HUES64 (cell line): ENCODE measurements around the gene OR2AT4.

Source experiments
- H3K27ac ChIP-seq: 2 replicates; pipeline ENCODE4 v1.7.0; 2013; ENCODE audit warnings: low read depth, low read length, inconsistent platforms
- H3K27me3 ChIP-seq: 2 replicates; pipeline ENCODE4 v1.6.1; 2013; ENCODE audit warnings: mild to moderate bottlenecking, low read length; ENCODE audit not compliant: insufficient read depth
- H3K36me3 ChIP-seq: 2 replicates; pipeline ENCODE4 v1.6.1; 2013; ENCODE audit warnings: mild to moderate bottlenecking, low read length; ENCODE audit not compliant: insufficient read depth
- H3K4me1 ChIP-seq: 2 replicates; pipeline ENCODE4 v1.6.1; 2013; ENCODE audit warnings: mild to moderate bottlenecking, low read length, moderate library complexity; ENCODE audit not compliant: insufficient read depth
- H3K4me3 ChIP-seq: 2 replicates; pipeline ENCODE4 v1.5.1; 2013; ENCODE audit warnings: mild to moderate bottlenecking, low read length, moderate library complexity
- H3K9ac ChIP-seq: 2 replicates; pipeline ENCODE4 v1.6.1; 2013; ENCODE audit warnings: mild to moderate bottlenecking, low read depth, low read length
- H3K9me3 ChIP-seq: 2 replicates; pipeline ENCODE4 v1.6.1; 2013; ENCODE audit warnings: low read depth, low read length; ENCODE audit not compliant: insufficient read depth
- WGBS: fragments of 150-250, 120-280 bp; methylation state at CpG from one replicate; pipeline ENCODE4 v1.1.7; 2013; ENCODE audit warnings: missing lambda C conversion rate; 5-methylcytosine and 5-hydroxymethylcytosine counted together

Gene OR2AT4

GRCh38 chr11:75082601-75083216 is 14.0 kb downstream of the OR2AT4 start:
- Histone ChIP-seq H3K27ac (no peak overlapping the region), H3K9me3 (no peaks in the 10 kb centered on the region), H3K27me3 (no peaks in the 10 kb centered on the region), H3K9ac (no peak overlapping the region), H3K36me3 (no peaks in the 10 kb centered on the region), H3K4me1 (no peaks in the 10 kb centered on the region), H3K4me3 (no peak overlapping the region)
- WGBS = 78% methylated on average over 8 of the region's 8 CpGs

DNA sequence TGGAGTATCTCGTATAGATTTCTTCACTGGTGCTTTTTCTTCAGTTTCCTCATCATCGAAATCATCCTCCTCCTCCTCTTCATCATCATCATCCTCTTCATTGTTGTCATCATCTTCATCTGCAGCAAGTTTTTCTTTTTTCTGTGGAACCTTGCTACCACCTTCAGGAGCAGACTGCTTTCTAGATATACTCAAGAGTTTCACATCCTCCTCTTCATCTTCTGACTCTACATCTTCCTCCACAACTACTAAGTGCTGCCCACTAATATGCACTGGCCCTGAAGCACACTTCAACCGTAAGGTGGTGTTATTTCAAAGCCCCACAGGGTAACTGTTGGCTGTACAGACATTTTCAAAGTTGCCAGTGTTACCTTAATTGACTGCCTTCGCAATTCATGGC is 17.1 kb downstream of the OR2AT4 start:
- no peak overlapping the region for H3K27ac ChIP-seq
- H3K4me1 ChIP-seq = no peaks in the 10 kb centered on the region
- no peak overlapping the region for H3K9ac ChIP-seq
- no peaks in the 10 kb centered on the region for H3K36me3 ChIP-seq
- 88% methylated on average over 4 of the region's 4 CpGs for WGBS
- no peaks in the 10 kb centered on the region for H3K27me3 ChIP-seq
- H3K9me3 ChIP-seq = no peaks in the 10 kb centered on the region
- no peak overlapping the region for H3K4me3 ChIP-seq

DNA sequence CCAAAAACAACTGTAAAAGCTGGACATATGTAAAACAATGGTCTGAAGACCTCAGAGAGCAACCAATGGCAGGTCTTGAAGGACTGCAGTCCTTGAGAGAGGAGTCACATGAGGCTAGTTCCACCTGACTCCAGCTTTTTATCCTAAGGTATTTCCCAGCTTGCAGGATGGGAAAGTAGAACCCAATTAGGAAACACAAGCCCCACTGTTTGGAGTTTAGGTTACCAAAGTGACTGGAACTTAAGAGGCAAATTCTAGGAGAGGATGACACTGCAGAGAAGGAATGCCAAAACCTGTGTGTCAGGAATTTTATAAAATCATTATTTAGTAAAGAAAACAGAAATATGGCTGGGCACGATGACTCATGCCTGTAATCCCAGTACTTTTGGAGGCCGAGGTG is 18.4 kb downstream of the OR2AT4 start:
- WGBS = 92% methylated on average over 2 of the region's 2 CpGs
- H3K4me1 ChIP-seq = no peaks in the 10 kb centered on the region
- H3K27me3 ChIP-seq = no peaks in the 10 kb centered on the region
- no peaks in the 10 kb centered on the region for H3K36me3 ChIP-seq
- H3K4me3 ChIP-seq = no peak overlapping the region
- no peak overlapping the region for H3K9ac ChIP-seq
- no peak overlapping the region for H3K27ac ChIP-seq
- no peaks in the 10 kb centered on the region for H3K9me3 ChIP-seq

- H3K36me3 ChIP-seq = no peaks in the 10 kb centered on the region
- H3K9ac ChIP-seq = no peak overlapping the region
- no peak overlapping the region for H3K27ac ChIP-seq
- no peaks in the 10 kb centered on the region for H3K27me3 ChIP-seq
- 93% methylated on average over 4 of the region's 7 CpGs for WGBS
- H3K9me3 ChIP-seq = no peaks in the 10 kb centered on the region
- no peak overlapping the region for H3K4me3 ChIP-seq
- H3K4me1 ChIP-seq = 0 out of 2 replicates have a peak, but pooled peaks cover 7% of the 10 kb centered on the region
Observed at GRCh38 chr11:75077316-75077715, 19.4 kb downstream of the OR2AT4 start.

DNA sequence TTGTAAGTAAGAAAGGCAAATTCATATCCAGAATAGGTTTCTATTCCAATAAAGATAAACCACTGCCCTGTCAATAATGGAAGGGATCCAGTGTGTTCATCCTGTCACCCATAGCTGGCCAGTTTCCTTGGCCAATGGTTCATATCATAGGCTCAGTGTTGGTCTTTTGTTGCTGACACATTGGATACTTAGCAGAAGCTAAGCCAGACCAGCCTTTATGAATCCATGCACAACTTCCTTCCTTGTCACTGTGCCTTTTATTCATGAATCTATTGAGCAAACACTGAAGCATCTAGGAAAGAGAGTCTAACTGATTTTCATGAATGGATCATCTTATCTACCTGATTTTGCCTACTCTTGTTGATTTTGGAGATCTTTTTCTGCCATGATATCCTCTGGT is 20.0 kb downstream of the OR2AT4 start:
- Histone ChIP-seq H3K4me3 (no peak overlapping the region), H3K27me3 (no peaks in the 10 kb centered on the region), H3K9ac (no peak overlapping the region), H3K9me3 (no peaks in the 10 kb centered on the region), H3K36me3 (no peaks in the 10 kb centered on the region), H3K27ac (no peak overlapping the region), H3K4me1 (0 out of 2 replicates have a peak, but pooled peaks cover 8% of the 10 kb centered on the region)

DNA sequence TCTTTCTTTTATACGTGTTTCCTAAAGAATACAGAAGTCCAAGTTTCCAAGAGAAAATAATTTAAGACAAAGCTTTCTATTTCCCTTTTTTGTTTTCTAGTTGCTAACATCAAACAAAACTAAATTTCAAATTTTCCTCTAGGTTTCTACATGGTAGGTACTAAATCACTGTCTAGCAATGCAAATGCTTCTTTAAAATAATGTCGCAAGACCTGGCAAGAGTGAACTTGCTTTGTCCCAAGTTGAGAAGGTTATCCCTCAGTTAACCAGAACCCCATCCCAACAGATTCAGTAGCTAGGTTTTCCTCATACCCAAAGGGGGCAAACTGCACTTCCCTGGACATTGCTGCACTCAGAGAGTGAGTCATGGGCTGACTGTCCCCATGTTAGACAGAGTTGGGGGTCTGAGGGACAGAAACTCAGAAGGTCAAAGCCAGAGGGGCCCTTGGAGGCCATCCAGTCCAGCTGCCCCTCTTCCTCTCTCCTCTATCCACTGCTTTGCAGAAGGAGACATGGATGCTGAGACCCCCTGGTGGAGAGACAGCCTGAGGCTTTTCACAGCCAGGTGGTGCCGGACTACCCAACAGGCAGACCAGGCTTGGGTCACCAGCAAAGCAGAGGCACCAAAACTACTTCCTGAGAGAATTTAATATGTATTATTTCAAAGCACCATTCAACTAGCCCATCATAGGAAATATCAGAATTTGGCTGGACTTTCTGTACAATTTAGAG is 23.1 kb downstream of the OR2AT4 start:
- H3K27ac ChIP-seq = no peak overlapping the region
- no peak overlapping the region for H3K9ac ChIP-seq
- no peaks in the 10 kb centered on the region for H3K9me3 ChIP-seq
- no peaks in the 10 kb centered on the region for H3K27me3 ChIP-seq
- no peak overlapping the region for H3K4me3 ChIP-seq
- H3K36me3 ChIP-seq = no peaks in the 10 kb centered on the region
- H3K4me1 ChIP-seq = 0 out of 2 replicates have a peak, but pooled peaks cover 8% of the 10 kb centered on the region
- 94% methylated on average over 3 of the region's 3 CpGs for WGBS

- Histone ChIP-seq H3K4me1 (0 out of 2 replicates have a peak, but pooled peaks cover 8% of the 10 kb centered on the region), H3K4me3 (no peak overlapping the region), H3K27me3 (no peaks in the 10 kb centered on the region), H3K27ac (no peak overlapping the region), H3K9ac (no peak overlapping the region), H3K36me3 (no peaks in the 10 kb centered on the region), H3K9me3 (no peaks in the 10 kb centered on the region)
- WGBS = 35% methylated on average over 2 of the region's 2 CpGs
Observed at GRCh38 chr11:75072582-75072981, 24.1 kb downstream of the OR2AT4 start.

DNA sequence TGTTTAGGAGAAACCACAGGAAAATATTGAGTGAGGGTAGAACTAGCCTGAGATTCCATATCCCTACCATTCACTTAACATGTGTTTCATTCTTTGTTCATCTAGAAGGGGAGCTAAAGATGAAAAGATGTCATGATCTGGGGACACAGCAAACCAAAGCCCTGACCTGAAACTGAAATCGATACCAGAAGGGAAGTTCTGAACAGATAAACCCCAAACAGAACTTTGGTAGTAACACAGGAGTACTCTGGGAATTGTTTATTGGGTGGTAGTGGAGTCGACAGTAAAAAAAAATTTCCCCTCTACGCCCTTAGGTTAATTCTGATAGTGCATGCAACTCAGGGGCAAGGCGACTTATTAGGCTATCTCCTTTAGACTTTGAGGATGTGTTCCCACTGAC is 27.2 kb downstream of the OR2AT4 start:
- Histone ChIP-seq H3K27ac (no peak overlapping the region), H3K4me3 (no peak overlapping the region), H3K4me1 (0 out of 2 replicates have a peak, but pooled peaks cover 8% of the 10 kb centered on the region), H3K27me3 (no peaks in the 10 kb centered on the region), H3K9me3 (no peaks in the 10 kb centered on the region), H3K36me3 (no peaks in the 10 kb centered on the region), H3K9ac (no peak overlapping the region)
- whole genome bisulfite sequencing = 95% methylated on average over 4 of the region's 4 CpGs

DNA sequence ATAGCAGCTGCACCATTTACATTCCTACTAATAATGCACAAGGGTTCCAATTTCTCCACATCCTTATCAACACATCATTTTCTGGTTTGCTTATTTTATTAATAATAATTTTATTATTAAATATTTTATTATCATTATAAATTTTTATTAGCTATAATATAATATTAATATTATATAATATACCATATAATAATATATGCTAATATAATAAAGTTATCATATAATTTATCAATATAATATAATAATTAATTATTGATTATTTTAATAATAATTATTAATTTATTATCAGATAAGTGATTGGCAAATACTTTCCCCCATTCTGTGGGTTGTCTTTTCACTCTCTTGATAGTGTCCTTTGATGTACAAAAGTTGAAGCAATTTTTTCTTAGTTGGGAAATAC is 27.7 kb downstream of the OR2AT4 start:
- Histone ChIP-seq H3K9me3 (no peaks in the 10 kb centered on the region), H3K27ac (no peak overlapping the region), H3K27me3 (no peaks in the 10 kb centered on the region), H3K36me3 (no peaks in the 10 kb centered on the region), H3K4me3 (no peak overlapping the region), H3K4me1 (0 out of 2 replicates have a peak, but pooled peaks cover 8% of the 10 kb centered on the region), H3K9ac (no peak overlapping the region)

DNA sequence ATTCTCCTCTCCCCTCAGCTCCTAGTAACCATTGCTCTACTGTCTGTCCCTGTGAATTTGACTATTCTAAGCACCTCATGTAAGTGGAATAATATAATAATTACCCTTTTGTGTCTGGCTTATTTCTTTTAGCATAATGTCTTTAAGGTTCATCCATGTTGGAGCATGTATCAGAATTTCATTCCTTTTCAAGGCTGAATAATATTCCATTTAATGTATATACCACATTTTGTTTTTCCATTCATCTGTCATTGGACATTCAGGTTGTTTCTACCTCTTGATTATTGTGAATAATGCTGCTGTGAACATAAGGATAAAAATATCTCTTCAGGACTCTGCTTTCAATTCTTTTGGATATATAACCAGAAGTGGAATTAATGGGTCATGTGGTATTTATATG is 28.1 kb downstream of the OR2AT4 start:
- Histone ChIP-seq H3K4me3 (no peak overlapping the region), H3K27ac (no peak overlapping the region), H3K9me3 (no peaks in the 10 kb centered on the region), H3K36me3 (no peaks in the 10 kb centered on the region), H3K4me1 (0 out of 2 replicates have a peak, but pooled peaks cover 8% of the 10 kb centered on the region), H3K27me3 (no peaks in the 10 kb centered on the region), H3K9ac (no peak overlapping the region)

- Histone ChIP-seq H3K27me3 (no peaks in the 10 kb centered on the region), H3K4me3 (no peak overlapping the region), H3K27ac (no peak overlapping the region), H3K9ac (no peak overlapping the region), H3K9me3 (no peaks in the 10 kb centered on the region), H3K36me3 (no peaks in the 10 kb centered on the region), H3K4me1 (no peaks in the 10 kb centered on the region)
- WGBS = 93% methylated on average over 6 of the region's 7 CpGs
Observed at GRCh38 chr11:75066061-75066460, 30.6 kb downstream of the OR2AT4 start.
